Fibroblast of villous mesenchyme (primary cell): ENCODE measurements around the gene HACL1. TPM values are rescaled to one million over a fixed set of nuclear protein-coding genes. Genes with fewer than 3 reads are reported as not detected.

Experiments used
- DNase-seq: peaks from one replicate; pipeline ENCODE4 v3.0.0-alpha.2; 2010; ENCODE audit warnings: low read depth
- H3K4me3 ChIP-seq: 2 replicates; pipeline ENCODE4 v1.5.1; 2011; ENCODE audit warnings: low read depth, mild to moderate bottlenecking, low read length
- total RNA-seq: library from RNA; depleted of rRNA; stranded (reverse); fragments of >200 nt; gene quantifications from 2 replicates; pipeline ENCODE4 v1.2.3, GENCODE V29; 2012
- TF ChIP-seq, protein P1 (sequence below): IDR thresholded peaks from 2 replicates; pipeline ENCODE4 v1.5.1; 2012; ENCODE audit warnings: low read depth, mild to moderate bottlenecking, low read length; ENCODE audit not compliant: insufficient read depth

HACL1 gene
- total RNA-seq, 1 donor: 33.7 TPM

DNA sequence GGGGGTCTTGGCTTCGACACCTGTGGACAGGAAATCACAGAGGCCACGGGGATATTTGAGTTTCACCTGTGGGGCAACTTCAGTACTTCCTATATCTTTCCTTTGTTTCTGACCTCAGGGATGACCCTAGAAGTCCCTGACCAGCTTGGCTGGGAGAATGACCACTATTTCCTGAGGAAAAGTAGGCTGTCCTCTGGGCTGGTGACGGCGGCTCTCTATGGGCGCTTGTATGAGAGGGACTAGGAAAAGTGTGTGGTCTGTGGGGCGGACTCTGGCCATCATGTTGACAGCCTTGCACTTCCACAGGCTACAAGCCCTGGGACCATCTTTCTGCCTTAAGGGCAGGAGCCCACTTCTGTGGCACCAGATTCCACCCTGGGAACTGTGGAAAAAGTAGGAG, 43.9 kb upstream of the HACL1 start:
- H3K4me3 ChIP-seq: no peak overlapping the region
- no peak for DNase-seq
- TF ChIP-seq, protein P1, sequence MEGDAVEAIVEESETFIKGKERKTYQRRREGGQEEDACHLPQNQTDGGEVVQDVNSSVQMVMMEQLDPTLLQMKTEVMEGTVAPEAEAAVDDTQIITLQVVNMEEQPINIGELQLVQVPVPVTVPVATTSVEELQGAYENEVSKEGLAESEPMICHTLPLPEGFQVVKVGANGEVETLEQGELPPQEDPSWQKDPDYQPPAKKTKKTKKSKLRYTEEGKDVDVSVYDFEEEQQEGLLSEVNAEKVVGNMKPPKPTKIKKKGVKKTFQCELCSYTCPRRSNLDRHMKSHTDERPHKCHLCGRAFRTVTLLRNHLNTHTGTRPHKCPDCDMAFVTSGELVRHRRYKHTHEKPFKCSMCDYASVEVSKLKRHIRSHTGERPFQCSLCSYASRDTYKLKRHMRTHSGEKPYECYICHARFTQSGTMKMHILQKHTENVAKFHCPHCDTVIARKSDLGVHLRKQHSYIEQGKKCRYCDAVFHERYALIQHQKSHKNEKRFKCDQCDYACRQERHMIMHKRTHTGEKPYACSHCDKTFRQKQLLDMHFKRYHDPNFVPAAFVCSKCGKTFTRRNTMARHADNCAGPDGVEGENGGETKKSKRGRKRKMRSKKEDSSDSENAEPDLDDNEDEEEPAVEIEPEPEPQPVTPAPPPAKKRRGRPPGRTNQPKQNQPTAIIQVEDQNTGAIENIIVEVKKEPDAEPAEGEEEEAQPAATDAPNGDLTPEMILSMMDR: no peak

DNA sequence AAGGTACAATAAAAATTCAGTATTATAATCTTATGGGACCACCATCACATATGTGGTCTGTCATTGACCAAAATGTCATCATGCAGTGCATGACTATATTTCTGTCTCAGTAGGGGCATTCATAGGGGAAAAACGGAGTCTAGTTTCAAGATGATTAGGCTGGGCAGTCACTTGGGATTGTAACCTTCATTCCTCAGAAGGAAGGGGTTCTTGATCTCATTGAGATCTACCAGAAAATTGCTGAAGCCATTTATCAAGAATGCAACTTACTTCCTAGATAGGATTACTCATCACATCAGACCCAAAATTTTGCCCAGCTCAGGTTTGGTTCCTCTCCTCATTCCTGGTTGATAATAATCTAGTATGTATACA, 37.5 kb upstream of the HACL1 start:
- H3K4me3 ChIP-seq: no peak overlapping the region
- TF ChIP-seq, protein P1: no peak
- no peak for DNase-seq

DNA sequence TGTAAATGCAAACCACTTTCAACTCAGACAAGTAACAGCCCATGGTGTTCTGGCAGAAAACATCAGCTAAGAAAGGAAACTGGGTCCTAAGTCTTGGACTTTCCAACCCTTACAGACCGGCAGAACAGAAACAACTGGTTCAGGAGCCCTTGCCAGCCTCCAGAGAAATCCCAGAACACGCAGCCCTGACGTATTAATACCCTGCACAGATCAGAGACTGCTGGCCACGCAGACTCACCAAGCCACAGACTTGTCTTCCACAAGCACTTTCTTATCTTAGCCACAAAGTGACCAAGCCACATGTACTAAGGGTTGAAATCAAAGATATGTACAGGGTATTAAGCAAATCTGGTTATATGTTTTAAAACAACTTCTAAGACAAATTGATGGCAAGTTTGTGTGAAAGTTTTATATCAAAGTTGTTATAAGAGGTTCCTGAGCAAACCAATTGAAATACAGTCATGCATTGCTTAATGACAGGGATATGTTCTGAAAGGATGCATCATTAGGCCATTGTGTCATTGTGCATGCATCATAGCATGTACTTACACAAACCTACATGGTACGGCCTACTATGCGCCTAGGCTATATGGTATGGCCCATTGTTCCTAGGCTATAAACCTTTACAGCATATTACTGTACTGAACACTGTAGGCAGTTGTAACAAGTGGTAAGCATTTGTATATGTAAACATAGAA, 37.0 kb upstream of the HACL1 start:
- H3K4me3 ChIP-seq: no peak overlapping the region
- TF ChIP-seq, protein P1: no peak
- peak; percentile 92 for DNase-seq

- peak; percentile 44 for DNase-seq
- no peak overlapping the region for H3K4me3 ChIP-seq
- TF ChIP-seq, protein P1: no peak
These were observed 36.0 kb upstream of the HACL1 start for GRCh38 chr3:15637131-15637951.

DNA sequence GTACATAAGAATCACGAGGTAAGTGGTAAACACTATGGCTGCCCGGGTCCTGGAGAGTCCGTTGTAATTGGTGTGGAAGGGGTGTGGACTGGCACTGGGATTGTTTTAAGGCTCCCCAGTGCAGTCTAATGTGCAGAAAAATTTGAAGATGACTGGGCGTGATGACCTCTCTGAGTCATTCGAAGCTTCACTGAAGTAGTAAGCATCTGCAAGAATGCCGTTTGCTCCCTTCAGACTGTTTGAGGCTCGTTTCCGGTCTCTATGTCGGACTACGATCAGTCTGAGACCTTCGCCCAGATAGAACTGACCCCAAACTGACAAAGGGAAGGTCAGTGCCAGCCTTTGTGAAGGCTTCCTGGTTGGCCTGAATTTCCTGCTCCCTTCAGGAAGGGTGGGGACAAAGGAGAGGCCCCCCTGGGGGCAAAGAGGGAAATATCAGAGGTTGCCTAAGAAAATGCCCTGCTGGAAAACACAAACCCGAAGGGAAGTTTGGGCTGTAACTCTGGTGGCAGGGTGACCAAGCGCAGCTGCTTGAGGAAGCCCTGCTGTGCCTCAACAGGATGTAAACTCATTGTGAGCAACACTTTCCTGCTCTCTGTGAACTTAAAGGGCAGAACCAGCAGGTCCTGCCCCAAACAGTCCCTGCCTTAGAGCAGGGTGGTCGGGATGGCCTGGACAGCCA, 34.8 kb upstream of the HACL1 start:
- no peak overlapping the region for H3K4me3 ChIP-seq
- DNase-seq: peak; percentile 96
- TF ChIP-seq, protein P1: no peak

- TF ChIP-seq, protein P1: no peak
- H3K4me3 ChIP-seq: no peak overlapping the region
- peak; percentile 99 for DNase-seq
These were observed 33.8 kb upstream of the HACL1 start for GRCh38 chr3:15635121-15635661.
